Measurements from ENCODE around the gene CDK5R2. TPM values are rescaled to one million over a fixed set of nuclear protein-coding genes. Genes with fewer than 3 reads are reported as not detected.

The CDK5R2 gene
- total and polyA plus RNA-seq, 2 donors = 0.16 to 0.23 TPM

DNA sequence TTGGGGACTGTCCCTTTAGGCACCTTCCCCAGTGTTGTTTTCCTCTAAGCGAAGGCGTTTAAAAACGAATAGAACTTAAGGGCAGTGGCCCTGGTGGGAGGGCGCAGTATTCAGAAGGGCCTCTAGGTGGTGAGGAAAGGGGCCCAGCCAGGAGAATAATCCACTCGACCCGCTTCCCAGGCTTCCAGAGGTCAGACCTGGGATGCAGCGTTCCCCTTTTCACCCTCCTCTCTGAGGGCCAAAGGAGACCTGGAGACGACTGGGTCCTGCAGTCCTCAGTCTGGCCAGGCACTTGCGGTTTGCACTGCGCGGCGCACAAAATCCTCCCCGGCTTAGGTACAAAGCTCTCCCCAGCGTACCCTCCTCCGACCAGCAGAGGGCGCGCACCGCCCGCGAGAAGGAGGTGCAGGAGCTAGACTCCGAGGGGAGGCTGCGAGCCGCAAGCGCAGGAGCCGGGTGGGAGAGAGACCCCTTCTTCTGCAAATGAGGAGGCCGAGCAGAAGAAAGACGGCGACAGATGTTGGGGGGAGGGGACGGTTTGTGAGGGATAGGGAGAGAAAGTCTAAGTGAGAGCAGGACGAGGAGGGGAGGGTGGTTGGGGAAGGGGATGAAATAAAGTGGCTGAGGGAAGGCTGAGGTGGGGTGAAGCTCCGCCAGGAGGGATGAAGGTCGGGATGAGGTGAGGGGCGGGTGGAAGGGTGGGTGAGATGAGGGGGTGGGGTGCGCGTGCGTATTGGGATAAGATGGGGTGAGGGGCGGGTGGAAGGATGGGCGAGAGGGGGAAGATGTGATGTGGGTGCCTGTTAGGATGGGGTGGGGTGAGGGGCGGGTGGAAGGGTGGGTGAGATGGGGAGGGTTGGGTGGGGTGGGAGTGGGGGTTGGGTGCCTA lies 20.6 kb downstream of the CDK5R2 start:
- no peaks in the 10 kb centered on the region for H3K36me3 ChIP-seq (ENCODE audit: insufficient read depth)
- peaks cover 2% of the 10 kb centered on the region for H3K4me1 ChIP-seq (ENCODE audit: insufficient read depth)
- H3K4me3 ChIP-seq (ENCODE audit: low read depth, low read length) = no peak overlapping the region
- 2% methylated on average over 39 of the region's 39 CpGs for WGBS
- no peak for DNase-seq (ENCODE audit: extremely low spot score)
- H3K27ac ChIP-seq (ENCODE audit: low read depth) = no peak overlapping the region

GRCh38 chr2:218980735-218981389 lies 21.4 kb downstream of the CDK5R2 start:
- Histone ChIP-seq H3K4me1 (ENCODE audit: insufficient read depth) (peaks cover 2% of the 10 kb centered on the region), H3K27ac (ENCODE audit: low read depth) (no peak overlapping the region), H3K4me3 (ENCODE audit: low read depth, low read length) (no peak overlapping the region), H3K36me3 (ENCODE audit: insufficient read depth) (no peaks in the 10 kb centered on the region)
- no peak for DNase-seq (ENCODE audit: extremely low spot score)
- 2% methylated on average over 26 of the region's 26 CpGs for WGBS

- peak overlapping the region; percentile 14 for H3K4me3 ChIP-seq (ENCODE audit: low read depth, low read length)
- H3K27ac ChIP-seq (ENCODE audit: low read depth) = no peak overlapping the region
- no peaks in the 10 kb centered on the region for H3K36me3 ChIP-seq (ENCODE audit: insufficient read depth)
- DNase-seq (ENCODE audit: extremely low spot score) = no peak
- 2% methylated on average over 46 of the region's 46 CpGs for WGBS
- H3K4me1 ChIP-seq (ENCODE audit: insufficient read depth) = peaks cover 2% of the 10 kb centered on the region
Observed at GRCh38 chr2:218981390-218981880, 22.0 kb downstream of the CDK5R2 start.

DNA sequence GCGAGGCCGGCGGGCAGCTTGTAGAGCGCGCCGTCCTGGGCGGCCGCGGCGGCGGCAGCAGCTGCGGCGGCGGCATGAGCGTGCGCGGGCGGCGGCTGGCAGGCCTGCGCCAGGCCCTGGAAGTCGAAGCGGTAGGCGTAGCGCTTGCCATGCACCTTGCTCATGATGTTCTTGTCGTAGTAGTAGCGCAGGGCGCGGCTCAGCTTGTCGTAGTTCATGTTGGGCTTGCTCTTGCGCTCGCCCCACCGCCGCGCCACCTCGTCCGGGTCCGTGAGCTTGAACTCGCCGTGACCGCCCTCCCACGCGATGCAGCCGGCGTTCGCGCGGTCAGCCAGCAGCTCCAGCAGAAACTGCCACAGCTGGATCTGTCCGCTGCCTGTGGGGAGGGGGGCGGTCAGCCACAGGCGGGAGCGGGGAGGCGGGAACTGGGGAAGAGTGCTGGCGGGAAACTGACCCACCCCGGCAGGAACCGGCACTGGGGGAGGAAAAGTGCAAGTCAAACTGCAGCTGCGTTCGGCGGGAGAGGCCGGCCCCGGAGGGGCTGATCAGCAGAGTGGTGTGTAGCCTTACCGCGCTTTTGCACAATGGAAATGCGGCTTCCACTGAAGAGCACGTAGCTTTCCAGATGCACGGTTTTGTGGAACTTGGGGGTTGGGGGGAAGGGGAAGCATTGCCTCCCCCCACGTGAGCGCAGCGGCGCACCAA lies 22.6 kb downstream of the CDK5R2 start:
- Histone ChIP-seq H3K4me1 (ENCODE audit: insufficient read depth) (peaks cover 2% of the 10 kb centered on the region), H3K36me3 (ENCODE audit: insufficient read depth) (no peaks in the 10 kb centered on the region), H3K4me3 (ENCODE audit: low read depth, low read length) (peak overlapping the region; percentile 14), H3K27ac (ENCODE audit: low read depth) (no peak overlapping the region)
- under 1% methylated on average over 69 of the region's 69 CpGs for WGBS
- no peak for DNase-seq (ENCODE audit: extremely low spot score)

GRCh38 chr2:218982586-218983262 lies 23.3 kb downstream of the CDK5R2 start:
- WGBS = 4% methylated on average over 28 of the region's 28 CpGs
- no peak for DNase-seq (ENCODE audit: extremely low spot score)
- H3K27ac ChIP-seq (ENCODE audit: low read depth) = no peak overlapping the region
- H3K4me3 ChIP-seq (ENCODE audit: low read depth, low read length) = no peak overlapping the region
- H3K36me3 ChIP-seq (ENCODE audit: insufficient read depth) = no peaks in the 10 kb centered on the region
- H3K4me1 ChIP-seq (ENCODE audit: insufficient read depth) = peaks cover 2% of the 10 kb centered on the region

DNA sequence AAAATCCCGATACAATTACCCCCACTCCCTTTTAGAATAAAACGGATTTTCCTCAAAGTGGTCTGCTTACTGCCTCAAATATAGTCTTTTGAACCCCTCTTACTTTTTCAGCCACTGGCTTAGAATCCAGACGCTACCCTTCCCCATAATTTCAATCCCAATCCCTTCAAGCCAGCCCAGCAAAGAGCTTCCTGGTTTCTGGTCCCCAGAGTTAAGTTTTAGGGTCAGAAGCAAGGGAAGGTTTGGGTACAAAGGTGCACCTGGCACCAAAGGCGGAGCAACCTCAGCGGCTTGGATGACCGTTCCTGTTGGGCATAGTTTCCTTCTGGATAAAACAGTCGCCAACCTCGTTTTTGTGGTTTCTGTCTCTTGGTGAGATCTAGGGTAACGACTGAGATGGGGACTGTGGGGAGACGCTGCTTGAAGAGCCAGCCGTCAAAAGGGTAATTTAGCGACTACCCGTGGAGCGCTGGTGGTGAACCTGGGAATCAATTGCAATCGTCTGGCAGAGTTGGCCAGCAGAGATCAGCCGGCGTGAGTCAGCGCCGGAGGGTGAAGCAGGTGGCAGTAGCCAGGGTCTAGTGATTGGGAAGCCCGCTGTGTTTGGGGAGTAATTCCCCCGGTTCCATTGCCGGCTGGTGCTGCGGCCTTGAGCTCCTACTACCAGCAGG lies 23.9 kb downstream of the CDK5R2 start:
- no peak for DNase-seq (ENCODE audit: extremely low spot score)
- 11% methylated on average over 23 of the region's 23 CpGs for WGBS
- Histone ChIP-seq H3K36me3 (ENCODE audit: insufficient read depth) (no peaks in the 10 kb centered on the region), H3K4me3 (ENCODE audit: low read depth, low read length) (no peak overlapping the region), H3K4me1 (ENCODE audit: insufficient read depth) (peaks cover 2% of the 10 kb centered on the region), H3K27ac (ENCODE audit: low read depth) (no peak overlapping the region)

- Histone ChIP-seq H3K36me3 (ENCODE audit: insufficient read depth) (no peaks in the 10 kb centered on the region), H3K4me1 (ENCODE audit: insufficient read depth) (peaks cover 2% of the 10 kb centered on the region), H3K4me3 (ENCODE audit: low read depth, low read length) (no peak overlapping the region), H3K27ac (ENCODE audit: low read depth) (no peak overlapping the region)
- 9% methylated on average over 10 of the region's 10 CpGs for WGBS
- no peak for DNase-seq (ENCODE audit: extremely low spot score)
Observed at GRCh38 chr2:218983934-218984238, 24.4 kb downstream of the CDK5R2 start.

- peaks cover 2% of the 10 kb centered on the region for H3K4me1 ChIP-seq (ENCODE audit: insufficient read depth)
- no peak overlapping the region for H3K27ac ChIP-seq (ENCODE audit: low read depth)
- 1% methylated on average over 50 of the region's 50 CpGs for WGBS
- no peak for DNase-seq (ENCODE audit: extremely low spot score)
- no peak overlapping the region for H3K4me3 ChIP-seq (ENCODE audit: low read depth, low read length)
- no peaks in the 10 kb centered on the region for H3K36me3 ChIP-seq (ENCODE audit: insufficient read depth)
Observed at GRCh38 chr2:218984239-218985020, 25.0 kb downstream of the CDK5R2 start.

GRCh38 chr2:218985021-218985324 lies 25.5 kb downstream of the CDK5R2 start, which contains the start of gene FEV:
Gene FEV (minus strand): TSS chr2:218985184. CDS start chr2:218985075, 109 bp downstream.
- Histone ChIP-seq H3K4me1 (ENCODE audit: insufficient read depth) (peaks cover 2% of the 10 kb centered on the region), H3K36me3 (ENCODE audit: insufficient read depth) (no peaks in the 10 kb centered on the region), H3K4me3 (ENCODE audit: low read depth, low read length) (no peak within 1 kb of the TSS), H3K27ac (ENCODE audit: low read depth) (no peak within 1 kb of the TSS)
- WGBS = 1% methylated on average over 32 of the region's 32 CpGs
- DNase-seq (ENCODE audit: extremely low spot score) = no peak

GRCh38 chr2:218985325-218986091 lies 26.0 kb downstream of the CDK5R2 start:
- H3K36me3 ChIP-seq (ENCODE audit: insufficient read depth) = no peaks in the 10 kb centered on the region
- H3K4me3 ChIP-seq (ENCODE audit: low read depth, low read length) = no peak overlapping the region
- DNase-seq (ENCODE audit: extremely low spot score) = no peak
- H3K4me1 ChIP-seq (ENCODE audit: insufficient read depth) = peaks cover 2% of the 10 kb centered on the region
- WGBS = 2% methylated on average over 49 of the region's 49 CpGs
- no peak overlapping the region for H3K27ac ChIP-seq (ENCODE audit: low read depth)

- H3K27ac ChIP-seq (ENCODE audit: low read depth) = no peak overlapping the region
- WGBS = 42% methylated on average over 4 of the region's 4 CpGs
- DNase-seq (ENCODE audit: extremely low spot score) = no peak
- no peaks in the 10 kb centered on the region for H3K36me3 ChIP-seq (ENCODE audit: insufficient read depth)
- H3K4me1 ChIP-seq (ENCODE audit: insufficient read depth) = peaks cover 2% of the 10 kb centered on the region
- no peak overlapping the region for H3K4me3 ChIP-seq (ENCODE audit: low read depth, low read length)
Observed at GRCh38 chr2:218986148-218986761, 26.8 kb downstream of the CDK5R2 start.

Measured in urinary bladder (tissue), 4 donors.